NCI-H187 treated with DMSO at 0.1 percent for 48 hours (cell line): ENCODE data around the gene CAPN5.
"Not testable (repeated sequence)": the region's sequence is repeated elsewhere in the genome, so short reads cannot be mapped to it uniquely, and the experiment has no call there.

Experiments used
- DNase-seq: peaks from one replicate; lab custom pipeline; 2025; lab: John Stamatoyannopoulos, UW

Gene CAPN5

GRCh38 chr11:77066229-77067042, at the start of gene CAPN5:
TSS of gene CAPN5 (plus strand) at chr11:77066971. CDS start at chr11:77084887, 17,916 bp downstream.
- peak; percentile 24 for DNase-seq

GRCh38 chr11:77018396-77018924, 48.3 kb upstream of the CAPN5 start:
- not testable (repeated sequence) for DNase-seq

GRCh38 chr11:77019976-77020595, 46.7 kb upstream of the CAPN5 start:
- no peak for DNase-seq

- DNase-seq, result no peak
Measured at GRCh38 chr11:77020734-77021133, 46.0 kb upstream of the CAPN5 start.

GRCh38 chr11:77024745-77025144, 42.0 kb upstream of the CAPN5 start:
- no peak for DNase-seq

GRCh38 chr11:77026221-77026620, 40.5 kb upstream of the CAPN5 start:
- no peak for DNase-seq

- no peak for DNase-seq
Measured at GRCh38 chr11:77026743-77027142, 40.0 kb upstream of the CAPN5 start.

GRCh38 chr11:77027275-77027674, 39.5 kb upstream of the CAPN5 start:
- no peak for DNase-seq

GRCh38 chr11:77029829-77030228, 36.9 kb upstream of the CAPN5 start:
- no peak for DNase-seq

GRCh38 chr11:77030834-77031414, 35.8 kb upstream of the CAPN5 start:
- no peak for DNase-seq

- no peak for DNase-seq
Measured at GRCh38 chr11:77031599-77031998, 35.2 kb upstream of the CAPN5 start.

- DNase-seq, result no peak
Measured at GRCh38 chr11:77035039-77035438, 31.7 kb upstream of the CAPN5 start.

GRCh38 chr11:77035580-77035979, 31.2 kb upstream of the CAPN5 start:
- DNase-seq, result no peak

GRCh38 chr11:77036398-77036797, 30.4 kb upstream of the CAPN5 start:
- no peak for DNase-seq

GRCh38 chr11:77037057-77037456, 29.7 kb upstream of the CAPN5 start:
- DNase-seq, result no peak

- no peak for DNase-seq
Measured at GRCh38 chr11:77038029-77038824, 28.5 kb upstream of the CAPN5 start.

GRCh38 chr11:77038825-77039326, 27.9 kb upstream of the CAPN5 start:
- DNase-seq, result no peak

- DNase-seq, result no peak
Measured at GRCh38 chr11:77039491-77040400, 27.0 kb upstream of the CAPN5 start.

- DNase-seq, result no peak
Measured at GRCh38 chr11:77040401-77040777, 26.4 kb upstream of the CAPN5 start.

- DNase-seq, result no peak
Measured at GRCh38 chr11:77040889-77041288, 25.9 kb upstream of the CAPN5 start.
